ENCODE measurements around the gene AFF3.

- TF ChIP-seq REST (IDR thresholded peaks at IDR 0.05; ENCODE audit: low read depth) (no peak), CEBPB (IDR thresholded peaks at IDR 0.05) (no peak), EP300 (IDR thresholded peaks at IDR 0.05; ENCODE audit: borderline replicate concordance) (no peak), YY1 (IDR thresholded peaks at IDR 0.05; ENCODE audit: low read depth) (no peak), EGR1 (IDR thresholded peaks at IDR 0.05) (no peak), CREB1 (IDR thresholded peaks at IDR 0.05; ENCODE audit: low read depth) (no peak), TAF1 (IDR thresholded peaks at IDR 0.05; ENCODE audit: low read depth) (no peak), TEAD4 (IDR thresholded peaks at IDR 0.05) (no peak), USF1 (IDR thresholded peaks at IDR 0.05) (no peak)
Observed at GRCh38 chr2:99496021-99496420, 646.4 kb downstream of the AFF3 start.

Data from Ishikawa (cell line).